ENCODE data around the gene BCAS1.

BCAS1 gene

DNA sequence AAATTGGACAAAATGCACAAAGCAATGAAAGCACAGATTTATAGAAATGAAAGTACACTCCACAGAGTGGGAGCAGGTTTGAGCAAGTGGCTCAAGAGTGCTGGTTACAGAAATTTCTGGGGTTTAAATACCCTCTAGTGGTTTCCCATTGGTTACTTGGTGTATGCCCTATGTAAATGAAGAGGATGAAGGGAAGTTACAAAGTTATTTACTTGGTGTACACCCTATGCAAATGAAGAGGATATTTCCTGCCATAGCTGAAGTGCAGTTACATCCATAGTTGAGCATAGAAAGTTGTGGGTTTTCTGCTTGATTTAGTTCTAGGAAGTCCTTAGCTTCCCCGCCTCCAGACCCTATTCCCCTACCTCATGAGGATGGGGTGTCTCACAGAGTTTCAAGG lies 22.7 kb downstream of the BCAS1 start:
- DNase-seq = no peak

DNA sequence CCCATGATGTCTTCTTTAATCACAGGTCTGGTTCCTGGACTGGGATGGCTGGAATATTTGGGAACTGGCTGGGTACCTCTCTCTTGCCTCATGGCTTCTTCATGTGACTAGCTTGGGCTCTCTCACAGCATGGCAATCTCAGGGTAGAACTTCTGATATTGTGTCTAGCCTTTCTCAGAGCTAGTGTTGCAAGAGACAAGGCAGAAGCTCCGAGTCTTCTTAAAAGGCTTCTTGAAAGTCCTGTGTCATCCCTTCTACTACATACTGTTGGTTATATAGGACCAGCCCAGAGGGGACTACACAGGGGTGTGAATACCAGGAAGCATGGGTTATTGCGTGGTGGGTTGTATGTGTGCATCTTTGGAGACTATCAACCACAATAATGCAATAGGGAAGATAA lies 23.3 kb downstream of the BCAS1 start:
- no peak for DNase-seq

DNA sequence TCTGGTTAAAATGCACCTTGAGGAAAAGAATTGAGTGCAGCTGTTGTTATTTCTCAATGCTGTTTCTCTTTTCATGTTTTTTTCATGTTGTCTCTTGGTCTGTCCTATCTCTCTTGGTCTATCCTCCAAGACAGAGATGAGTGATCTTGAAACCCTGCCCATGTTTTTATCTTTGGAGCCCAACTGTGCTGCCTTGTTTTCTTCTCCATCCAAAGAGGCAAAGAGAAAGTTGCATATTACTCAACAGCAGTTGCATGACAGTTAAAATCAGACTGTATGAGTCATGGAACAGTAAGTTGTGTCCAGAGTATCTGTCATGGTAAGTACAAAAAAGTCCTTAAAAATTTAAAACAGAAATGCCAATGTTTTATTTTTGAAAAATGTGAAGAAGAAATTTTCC lies 26.2 kb downstream of the BCAS1 start:
- DNase-seq = no peak

DNA sequence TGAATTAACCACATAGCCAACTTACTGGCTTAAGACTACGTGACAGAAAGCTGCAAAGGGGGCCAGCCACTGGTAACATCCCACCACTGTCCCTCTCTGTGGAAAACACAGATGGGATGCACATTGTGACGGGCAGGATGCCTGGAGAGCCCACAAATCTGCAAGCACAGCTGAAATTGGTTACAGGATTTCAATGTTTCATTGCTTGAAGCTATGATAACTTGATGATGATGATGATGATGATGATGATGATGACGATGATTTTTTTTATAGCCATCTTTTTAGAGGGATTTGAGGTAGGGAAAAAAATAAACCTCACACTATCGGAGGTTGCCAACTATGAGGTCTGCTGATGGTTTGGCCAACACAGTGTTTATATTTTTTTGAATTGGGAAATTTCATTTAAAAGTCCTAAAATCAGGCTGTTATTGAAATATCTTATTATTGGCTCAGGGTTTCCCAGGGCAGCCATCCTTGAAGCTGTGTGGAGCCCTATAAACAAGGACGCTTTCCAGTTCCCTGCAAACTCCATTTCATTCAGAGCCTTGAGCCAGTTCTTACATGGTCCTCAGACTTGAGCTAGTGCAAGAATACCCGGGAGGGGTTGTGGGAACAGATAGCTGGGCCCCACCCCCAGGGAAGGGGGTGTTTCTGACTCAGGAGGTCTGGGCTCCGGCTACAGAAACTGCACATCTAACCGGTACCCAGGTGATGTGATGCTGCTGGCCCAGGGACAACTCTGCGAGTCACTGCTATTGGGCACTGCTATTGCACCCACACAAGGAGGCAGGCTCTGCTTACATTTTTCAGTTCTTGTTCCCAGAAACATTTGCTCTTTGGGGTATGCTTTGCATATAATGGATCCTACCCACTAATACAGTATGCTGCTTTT lies 27.1 kb downstream of the BCAS1 start:
- DNase-seq = no peak

DNA sequence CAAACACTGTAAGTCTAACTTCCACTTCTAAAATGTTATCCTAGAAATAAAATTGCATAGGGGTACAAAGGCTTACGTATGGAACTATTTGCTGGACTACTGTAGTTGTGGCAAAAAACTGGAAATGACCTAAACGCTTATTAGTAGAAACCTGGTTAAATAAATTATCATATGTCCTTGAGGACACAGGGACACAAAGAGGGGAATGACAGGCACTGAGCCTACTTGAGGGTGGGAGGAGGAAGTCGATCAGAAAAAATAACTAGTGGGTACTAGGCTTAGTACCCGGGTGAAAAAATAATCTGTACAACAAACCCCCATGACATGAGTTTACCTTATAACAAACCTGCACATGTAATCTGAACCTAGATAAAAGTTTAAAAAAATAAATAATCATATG lies 28.4 kb downstream of the BCAS1 start:
- DNase-seq = no peak

DNA sequence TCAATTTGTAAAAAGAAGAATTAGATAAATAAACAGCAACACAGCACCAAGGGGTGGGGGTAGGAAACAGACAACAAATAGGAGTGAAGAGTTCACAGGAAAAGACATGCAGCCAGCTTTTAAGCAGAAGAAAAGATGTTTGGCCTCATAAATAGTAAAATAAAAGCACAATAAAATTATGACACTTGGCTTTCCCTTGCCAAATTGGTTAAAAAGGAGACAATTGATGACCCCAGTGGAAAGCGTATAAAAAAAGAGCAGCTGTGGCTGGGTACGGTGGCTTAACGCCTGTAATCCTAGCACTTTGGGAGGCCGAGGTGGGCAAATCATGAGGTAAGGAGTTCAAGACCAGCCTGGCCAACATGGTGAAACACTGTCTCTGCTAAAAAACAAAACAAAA lies 29.1 kb downstream of the BCAS1 start:
- no peak for DNase-seq

DNA sequence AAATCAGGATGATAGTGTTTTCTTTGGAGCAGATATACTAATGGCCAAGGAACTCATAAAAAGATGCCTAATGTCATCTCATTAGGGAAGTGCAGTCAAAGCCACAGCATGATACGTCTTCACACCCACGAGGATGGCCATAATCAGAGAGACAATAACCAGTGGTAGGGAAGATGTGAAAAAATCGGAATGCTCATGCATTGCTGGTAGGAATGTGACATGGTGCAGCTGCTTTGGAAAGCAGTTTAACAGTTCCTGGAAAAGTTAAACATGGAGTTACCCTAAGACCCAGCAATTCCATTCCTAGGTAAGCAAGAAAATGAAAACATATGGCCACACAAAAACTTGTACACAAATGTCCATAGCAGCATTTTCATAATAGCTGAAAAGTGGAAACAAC lies 29.9 kb downstream of the BCAS1 start:
- DNase-seq = no peak

DNA sequence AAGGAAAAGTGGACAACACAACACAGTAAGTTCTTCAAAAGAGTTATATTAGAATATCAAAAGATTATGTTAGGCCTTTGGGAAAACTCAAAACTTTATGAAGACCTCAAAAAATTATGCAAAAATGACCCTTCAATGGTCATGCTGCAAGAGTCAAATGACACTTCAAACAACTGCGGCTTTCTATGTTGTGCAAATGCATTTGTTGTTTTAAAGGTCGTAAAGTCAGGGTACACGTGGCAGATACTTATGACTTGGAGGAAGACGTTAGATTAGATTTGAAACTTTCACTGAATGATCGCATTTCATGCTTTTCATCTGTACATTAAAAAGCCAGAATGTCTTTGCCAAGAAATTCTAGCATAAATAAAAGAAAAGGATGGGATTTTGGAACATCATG lies 31.4 kb downstream of the BCAS1 start:
- no peak for DNase-seq

DNA sequence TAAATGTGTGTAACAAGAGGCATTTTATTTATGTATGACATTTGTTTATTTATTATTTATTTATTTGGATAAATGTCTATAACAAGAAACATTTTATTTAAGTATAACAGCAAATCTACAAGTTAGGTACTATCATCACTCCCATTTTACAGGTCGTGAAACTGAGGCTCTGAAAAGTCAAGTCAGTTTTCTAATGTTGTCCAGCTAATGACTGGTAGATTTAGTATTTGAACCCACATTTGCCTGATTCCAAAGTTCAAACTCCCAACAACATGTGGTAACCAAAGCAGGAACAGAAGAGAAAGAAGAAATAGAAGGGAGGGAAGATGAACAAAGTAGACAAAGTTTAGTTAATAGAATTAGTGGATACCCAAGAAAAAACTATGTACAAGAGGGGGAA lies 32.9 kb downstream of the BCAS1 start:
- DNase-seq = no peak

DNA sequence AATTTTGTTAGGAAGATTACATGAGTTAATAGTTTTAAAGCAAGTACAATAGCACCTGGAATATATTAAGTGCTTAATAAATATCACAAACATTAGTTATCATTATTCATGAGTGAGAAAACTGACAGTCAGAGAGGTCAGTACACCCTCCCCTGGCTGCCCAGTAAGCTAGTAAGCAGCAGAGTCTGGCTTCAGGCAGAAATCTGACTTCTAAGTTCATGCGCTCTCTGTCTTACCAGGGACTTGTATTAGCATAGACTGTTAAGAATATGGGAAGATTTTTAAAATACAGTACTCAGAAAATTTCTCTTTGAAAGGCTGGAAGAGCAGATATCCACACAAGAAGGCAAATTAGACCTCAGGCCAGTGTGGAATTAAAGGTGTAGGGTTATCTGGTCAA lies 40.8 kb downstream of the BCAS1 start:
- no peak for DNase-seq

DNA sequence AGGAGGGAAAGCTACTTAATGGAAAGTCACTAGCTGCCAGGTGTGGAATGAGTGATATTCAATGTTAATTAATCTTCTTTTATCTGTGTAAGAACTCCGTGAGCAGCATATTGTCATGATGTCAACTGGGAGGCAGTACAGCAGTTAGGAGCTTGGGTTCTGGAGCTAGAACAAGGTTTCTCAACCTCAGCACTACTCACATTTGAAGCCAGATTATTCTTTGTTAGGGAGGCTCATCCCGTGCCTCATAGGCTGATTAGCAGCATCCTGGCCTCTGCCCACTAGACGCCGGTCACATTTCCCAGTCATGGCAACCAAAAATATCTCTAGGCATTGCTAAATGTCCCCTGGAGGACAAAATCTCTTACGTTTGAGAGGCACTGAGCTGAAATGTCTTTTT lies 41.2 kb downstream of the BCAS1 start:
- DNase-seq = peak; percentile 63

DNA sequence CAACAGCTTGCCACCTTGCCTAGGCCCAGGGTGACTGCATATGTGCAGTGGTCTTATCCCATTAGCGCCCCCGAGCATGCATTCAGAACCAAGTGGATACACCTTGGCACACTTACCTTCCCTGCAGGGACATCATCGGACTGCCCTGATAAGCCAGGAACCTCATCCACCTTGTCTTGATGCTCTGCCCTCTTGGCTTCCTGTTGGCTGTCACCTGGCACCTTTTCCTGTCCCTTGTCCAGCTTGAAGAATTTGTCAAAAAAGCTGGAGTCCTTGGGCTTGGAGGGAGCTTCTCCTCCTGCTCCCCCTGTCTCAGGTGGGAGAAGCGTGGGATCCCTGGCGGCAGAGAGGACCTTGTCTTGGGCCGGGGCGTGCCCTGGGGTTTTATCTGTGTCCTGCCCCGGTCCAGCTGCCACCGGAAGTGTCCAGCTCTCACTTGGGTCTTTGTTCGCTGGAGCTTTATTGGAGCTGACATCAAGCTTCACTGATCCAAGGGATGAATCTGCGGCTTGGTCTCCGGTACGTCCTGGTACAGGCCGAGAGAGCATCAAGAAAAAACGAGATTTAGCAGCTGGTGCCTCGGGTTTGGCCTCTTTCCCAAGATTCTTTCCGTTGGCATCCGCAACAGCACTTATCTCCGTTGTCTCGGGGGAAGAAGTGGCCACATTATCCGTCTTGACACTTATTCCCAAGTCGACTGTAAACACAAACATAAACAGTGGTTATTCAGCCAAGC lies 42.0 kb downstream of the BCAS1 start:
- no peak for DNase-seq

DNA sequence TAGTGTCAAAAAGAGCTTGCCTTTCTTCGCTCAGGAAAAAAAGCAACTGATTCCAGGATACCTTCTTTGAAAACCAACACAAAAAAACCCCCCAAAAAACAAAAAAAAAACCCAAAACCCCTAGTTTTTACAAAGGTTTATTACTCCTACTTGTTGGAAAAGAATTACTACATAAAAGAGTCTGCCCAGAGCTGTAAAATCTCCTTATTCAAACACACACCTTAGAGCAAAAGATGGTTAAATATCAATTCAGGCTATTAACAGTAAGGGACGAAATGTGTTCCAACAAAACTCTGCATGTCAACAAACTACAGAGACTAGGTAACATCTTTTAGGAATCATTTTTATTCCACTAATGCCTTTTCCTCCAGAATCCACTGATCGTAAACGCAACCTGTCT lies 42.7 kb downstream of the BCAS1 start:
- no peak for DNase-seq

DNA sequence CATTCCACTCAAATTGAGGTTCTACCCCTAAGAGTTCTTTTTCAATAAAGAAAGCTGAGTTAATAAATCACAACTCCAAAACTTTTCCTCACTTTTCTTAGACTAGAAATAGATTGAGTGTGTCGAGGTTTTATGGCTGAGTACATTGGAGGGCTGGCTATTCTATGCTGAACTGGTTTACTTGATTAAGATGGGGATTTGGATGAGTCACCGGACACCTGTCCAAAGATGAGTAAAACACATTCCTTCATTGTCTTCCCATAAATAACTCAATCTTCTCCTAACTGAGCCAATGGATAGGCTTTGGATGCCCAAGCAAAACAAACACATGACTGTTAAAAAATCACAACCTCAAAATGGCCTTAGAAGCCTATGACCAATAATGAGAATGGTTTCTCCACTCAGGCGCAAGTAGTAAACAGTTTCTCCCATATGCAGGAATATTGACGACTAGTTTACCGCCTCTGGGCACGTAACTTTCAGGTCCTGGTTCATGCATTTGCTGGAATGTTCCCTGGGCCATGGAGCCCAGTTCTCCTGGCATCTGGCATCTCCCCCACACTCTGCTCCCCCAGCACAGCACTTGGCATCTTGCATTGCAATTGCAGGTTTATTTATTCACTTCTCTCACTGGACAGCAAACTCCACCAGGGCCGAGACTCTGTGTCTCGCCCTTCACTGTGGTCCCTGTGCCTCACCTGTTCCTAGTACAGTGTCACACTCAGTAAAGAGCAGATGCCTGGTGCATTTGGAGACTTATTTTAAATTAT lies 43.9 kb downstream of the BCAS1 start:
- no peak for DNase-seq

DNA sequence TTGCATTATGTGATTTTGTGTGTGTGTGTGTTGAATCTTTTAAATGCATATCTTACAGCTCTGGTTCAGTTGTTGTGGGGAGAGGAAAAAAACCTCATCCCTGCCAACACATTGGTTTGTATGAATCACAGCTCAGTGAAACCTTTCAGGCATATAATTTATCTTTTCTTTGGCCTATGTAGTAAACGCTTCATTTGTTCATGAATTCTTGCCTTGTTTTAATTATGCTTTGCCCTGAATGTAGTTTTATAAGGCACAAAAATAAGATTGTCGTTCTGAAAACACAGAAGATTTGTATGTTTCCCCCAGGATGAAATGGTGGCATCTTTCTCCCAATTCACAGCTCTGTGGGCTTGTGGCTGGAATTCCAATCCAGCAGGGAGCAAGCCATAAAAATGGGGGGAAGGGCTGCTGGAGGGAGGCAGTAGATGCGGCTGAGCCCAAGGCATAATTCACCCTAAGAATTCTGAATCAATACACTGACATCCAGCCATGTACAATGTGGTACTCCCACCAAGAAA lies 45.1 kb downstream of the BCAS1 start:
- no peak for DNase-seq

DNA sequence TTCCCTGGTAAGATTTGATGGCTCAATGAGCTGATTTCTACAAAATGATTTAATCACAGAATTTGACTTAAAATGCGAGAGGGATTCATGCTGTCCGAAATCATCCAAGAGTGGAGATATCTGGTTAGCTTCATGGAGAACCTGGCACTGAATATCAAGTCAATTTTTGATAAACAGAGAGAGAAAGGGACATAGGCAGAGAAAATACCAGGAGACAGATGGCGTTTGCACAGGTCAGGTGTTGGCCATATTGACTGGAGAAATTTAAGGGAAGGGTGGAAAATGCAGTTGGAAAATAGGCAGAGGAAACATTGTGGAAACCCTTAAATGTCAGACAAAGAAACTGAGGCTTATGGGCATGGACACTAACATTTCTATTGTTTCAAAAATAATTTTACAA lies 47.0 kb downstream of the BCAS1 start:
- DNase-seq = no peak

DNA sequence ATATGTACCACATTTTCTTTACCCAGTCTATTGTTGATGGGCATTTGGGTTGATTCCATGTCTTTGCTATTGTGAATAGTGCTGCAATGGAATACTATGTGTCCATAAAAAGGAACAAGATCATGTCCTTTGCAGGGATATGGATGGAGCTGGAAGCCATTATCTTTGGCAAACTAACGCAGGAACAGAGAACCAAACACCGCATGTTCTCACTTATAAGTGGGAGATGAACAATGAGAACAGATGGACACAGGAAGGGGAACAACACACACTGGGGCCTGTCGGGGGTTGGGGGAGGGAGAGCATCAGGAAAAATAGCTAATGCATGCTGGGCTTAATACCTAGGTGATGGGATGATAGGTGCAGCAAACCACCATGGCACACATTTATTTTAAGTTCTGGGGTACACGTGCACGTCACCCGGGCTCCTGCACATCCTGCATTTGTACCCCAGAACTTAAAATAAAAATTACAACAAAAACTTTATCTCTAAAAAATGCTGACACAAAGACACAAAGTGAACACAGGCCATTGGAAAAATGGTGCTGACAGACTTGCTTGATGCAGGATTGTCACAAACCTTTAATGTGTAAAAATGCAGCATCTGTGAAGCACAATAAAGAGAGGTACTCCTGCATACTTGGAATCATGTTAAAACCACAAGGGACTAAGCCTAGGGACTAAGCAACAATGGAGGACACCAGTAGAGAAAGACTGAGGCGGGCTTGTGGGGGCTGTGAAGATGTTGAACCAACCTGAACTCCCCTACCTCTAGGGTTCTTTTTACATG lies 48.8 kb downstream of the BCAS1 start:
- peak; percentile 73 for DNase-seq

DNA sequence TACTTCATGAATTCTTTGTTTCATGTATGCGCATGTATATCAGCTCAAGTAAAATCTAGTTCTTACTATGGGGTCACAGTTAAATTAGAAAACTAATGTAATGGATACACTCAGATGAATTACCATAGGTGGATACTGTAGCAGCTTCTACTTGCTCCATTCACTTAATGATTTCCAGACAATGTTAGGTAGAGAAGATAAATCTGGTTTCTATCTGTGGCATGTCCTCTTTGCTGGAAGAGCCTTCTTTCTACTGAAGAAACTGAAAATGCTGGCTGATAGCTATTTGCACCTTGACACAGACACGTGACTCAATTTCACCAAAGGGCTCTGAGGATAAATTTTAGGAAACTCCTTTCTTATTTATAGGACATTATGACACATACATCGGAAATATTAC lies 49.5 kb downstream of the BCAS1 start:
- DNase-seq = no peak

DNA sequence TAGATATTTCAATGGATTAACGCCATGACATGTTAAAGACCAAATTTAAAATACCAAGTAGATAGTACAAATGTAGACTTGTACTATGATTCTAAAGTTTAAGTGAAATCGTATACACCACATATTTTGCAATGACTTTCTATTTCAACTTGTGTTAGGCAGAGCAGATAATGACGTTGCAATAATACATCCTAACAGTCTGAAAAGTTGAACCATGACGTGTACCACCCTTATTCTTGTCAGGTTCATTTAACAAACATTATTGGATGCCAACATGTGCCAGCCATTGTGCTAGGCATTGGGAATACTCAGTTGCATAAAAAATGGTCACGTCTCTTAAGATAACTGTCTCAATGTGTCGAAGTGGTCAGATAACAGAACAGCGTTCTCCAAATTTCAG lies 50.0 kb downstream of the BCAS1 start:
- DNase-seq = no peak

DNA sequence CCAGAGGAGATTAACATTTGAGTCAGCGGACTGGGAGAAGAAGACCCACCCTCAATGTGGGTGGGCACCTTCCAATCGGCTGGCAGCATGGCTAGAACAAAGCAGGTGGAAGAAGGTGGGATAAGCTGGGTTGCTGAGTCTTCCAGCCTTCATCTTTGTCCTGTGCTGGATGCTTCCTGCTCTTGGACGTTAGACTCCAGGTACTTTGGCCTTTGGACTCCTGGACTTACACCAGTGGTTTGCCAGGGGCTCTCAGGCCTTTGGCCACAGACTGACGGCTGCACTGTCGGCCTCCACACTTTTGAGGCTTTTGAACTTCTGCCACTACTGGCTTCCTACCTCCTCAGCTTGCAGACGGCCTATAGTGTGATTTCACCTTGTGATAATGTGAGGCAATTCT lies 50.8 kb downstream of the BCAS1 start:
- DNase-seq = no peak

DNA sequence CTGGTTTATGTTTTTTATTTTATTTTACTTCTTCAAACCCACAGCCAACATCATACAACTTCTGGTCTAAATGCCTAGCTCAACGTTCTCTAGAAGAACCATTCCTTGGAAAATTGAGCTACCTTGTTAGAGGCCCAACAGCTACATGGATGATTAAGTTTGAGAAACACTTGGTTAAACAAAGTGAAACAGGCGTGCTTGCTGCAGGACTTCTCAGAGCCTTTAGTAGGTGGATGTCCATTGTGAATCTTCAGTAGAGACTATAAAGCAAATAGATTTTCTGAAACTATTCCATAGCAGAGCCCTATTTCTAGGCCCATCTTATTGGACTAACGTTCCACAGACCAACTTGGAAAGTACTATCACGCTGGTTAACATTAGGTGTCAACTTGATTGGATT lies 51.3 kb downstream of the BCAS1 start:
- DNase-seq = no peak

DNA sequence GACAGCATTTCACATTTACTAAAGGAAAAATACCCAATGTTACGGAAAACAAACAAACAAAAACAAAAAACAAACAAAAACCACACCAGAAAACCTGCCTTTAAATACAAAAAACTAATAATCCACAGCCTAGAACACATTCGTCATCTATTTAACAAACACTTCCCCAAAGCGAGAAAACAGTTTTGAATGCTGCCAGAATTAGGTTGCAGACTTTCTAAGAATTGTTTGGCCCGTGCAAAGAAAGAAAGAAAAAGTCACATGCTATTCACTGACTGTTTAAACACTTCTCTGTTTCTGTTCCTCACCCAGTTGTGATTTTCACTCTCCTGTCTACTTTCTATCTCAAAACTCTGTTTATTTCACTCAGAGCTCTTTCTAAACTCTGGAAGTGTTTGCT lies 52.5 kb downstream of the BCAS1 start:
- no peak for DNase-seq

DNA sequence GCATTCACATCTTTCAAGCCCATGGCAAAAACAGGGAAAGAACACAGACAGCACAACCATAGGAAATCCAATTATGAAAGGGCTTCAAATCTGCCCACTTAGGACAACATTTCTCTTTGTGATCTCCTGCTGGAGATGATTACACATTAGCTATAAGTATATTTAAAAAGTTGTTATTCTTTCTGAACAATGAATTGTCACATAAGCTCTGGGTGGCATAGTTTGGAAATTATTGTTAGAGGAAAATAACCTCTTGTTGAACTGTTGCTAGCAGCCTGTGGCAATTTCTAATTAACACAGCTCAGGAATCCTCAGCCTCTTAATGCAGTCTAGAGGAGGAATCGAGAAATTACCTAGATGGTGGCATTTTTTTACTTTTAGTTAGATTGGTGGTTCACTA lies 54.9 kb downstream of the BCAS1 start:
- DNase-seq = peak; percentile 72
